ENCODE measurements around the gene SLC25A47. TPM values are rescaled to one million over a fixed set of nuclear protein-coding genes. Genes with fewer than 3 reads are reported as not detected.

SLC25A47 gene
- total and polyA plus RNA-seq, 3 donors from 2014 or later, result 0.37 to 0.87 (median 0.78) TPM

GRCh38 chr14:100325231-100325632, 2.1 kb downstream of the SLC25A47 start:
- H3K27me3 ChIP-seq, result no peaks in the 10 kb centered on the region
- WGBS, 2 donors, result 50 to 72% methylated on average over 15 to 17 of the region's 17 CpGs
- no peaks in the 10 kb centered on the region for H3K4me1 ChIP-seq
- H3K4me3 ChIP-seq, result no peak overlapping the region
- no peak for DNase-seq
- no peak overlapping the region for H3K27ac ChIP-seq
- no peak for TF ChIP-seq POLR2A (IDR thresholded peaks at IDR 0.05)
- TF ChIP-seq, protein P1, sequence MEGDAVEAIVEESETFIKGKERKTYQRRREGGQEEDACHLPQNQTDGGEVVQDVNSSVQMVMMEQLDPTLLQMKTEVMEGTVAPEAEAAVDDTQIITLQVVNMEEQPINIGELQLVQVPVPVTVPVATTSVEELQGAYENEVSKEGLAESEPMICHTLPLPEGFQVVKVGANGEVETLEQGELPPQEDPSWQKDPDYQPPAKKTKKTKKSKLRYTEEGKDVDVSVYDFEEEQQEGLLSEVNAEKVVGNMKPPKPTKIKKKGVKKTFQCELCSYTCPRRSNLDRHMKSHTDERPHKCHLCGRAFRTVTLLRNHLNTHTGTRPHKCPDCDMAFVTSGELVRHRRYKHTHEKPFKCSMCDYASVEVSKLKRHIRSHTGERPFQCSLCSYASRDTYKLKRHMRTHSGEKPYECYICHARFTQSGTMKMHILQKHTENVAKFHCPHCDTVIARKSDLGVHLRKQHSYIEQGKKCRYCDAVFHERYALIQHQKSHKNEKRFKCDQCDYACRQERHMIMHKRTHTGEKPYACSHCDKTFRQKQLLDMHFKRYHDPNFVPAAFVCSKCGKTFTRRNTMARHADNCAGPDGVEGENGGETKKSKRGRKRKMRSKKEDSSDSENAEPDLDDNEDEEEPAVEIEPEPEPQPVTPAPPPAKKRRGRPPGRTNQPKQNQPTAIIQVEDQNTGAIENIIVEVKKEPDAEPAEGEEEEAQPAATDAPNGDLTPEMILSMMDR (IDR thresholded peaks at IDR 0.05), result no peak
- no peaks in the 10 kb centered on the region for H3K9me3 ChIP-seq
- intact Hi-C loops (cut with DNase I; ENCODE audit: low total_unique reads), result no loop called here
- no peaks in the 10 kb centered on the region for H3K36me3 ChIP-seq (ENCODE audit: low read depth, missing control alignments)

DNA sequence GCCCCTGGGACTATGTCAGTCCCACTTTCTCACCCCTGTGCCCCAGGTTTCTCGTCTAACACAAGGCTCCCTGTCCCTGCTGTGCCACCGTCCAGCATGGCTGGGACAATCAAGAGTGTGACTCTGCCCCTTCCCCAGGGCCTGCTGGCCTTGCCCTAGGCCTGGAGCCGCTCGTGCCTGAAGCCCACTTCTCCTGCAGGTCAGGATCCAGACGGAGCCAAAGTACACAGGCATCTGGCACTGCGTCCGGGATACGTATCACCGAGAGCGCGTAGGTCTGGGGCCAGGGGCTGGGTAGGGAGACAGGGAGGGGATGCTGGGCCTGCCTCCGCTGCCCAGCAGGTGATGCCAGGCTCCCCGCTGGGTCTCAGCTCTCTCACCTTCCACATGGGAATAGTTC, 2.8 kb downstream of the SLC25A47 start:
- TF ChIP-seq, protein P1 (IDR thresholded peaks at IDR 0.05), result no peak
- TF ChIP-seq POLR2A (IDR thresholded peaks at IDR 0.05), result no peak
- Histone ChIP-seq H3K9me3 (no peaks in the 10 kb centered on the region), H3K4me3 (no peak overlapping the region), H3K27me3 (no peaks in the 10 kb centered on the region), H3K27ac (no peak overlapping the region), H3K4me1 (no peaks in the 10 kb centered on the region), H3K36me3 (ENCODE audit: low read depth, missing control alignments) (no peaks in the 10 kb centered on the region)
- 84 to 96% methylated on average over 9 to 13 of the region's 13 CpGs for WGBS, 2 donors
- DNase-seq, result no peak
- intact Hi-C loops (cut with DNase I; ENCODE audit: low total_unique reads), result no loop called here

- intact Hi-C loops (cut with DNase I; ENCODE audit: low total_unique reads), result no loop called here
- H3K27ac ChIP-seq, result no peak overlapping the region
- 95% methylated on average over 11 to 24 of the region's 24 CpGs for WGBS, 2 donors
Measured at GRCh38 chr14:100327128-100327527, 4.0 kb downstream of the SLC25A47 start.

GRCh38 chr14:100328495-100329163, 5.5 kb downstream of the SLC25A47 start:
- H3K4me1 ChIP-seq, result no peaks in the 10 kb centered on the region
- no peaks in the 10 kb centered on the region for H3K36me3 ChIP-seq (ENCODE audit: low read depth, missing control alignments)
- no peak overlapping the region for H3K27ac ChIP-seq
- intact Hi-C loops (cut with DNase I; ENCODE audit: low total_unique reads), result no loop called here
- H3K4me3 ChIP-seq, result no peak overlapping the region
- no peaks in the 10 kb centered on the region for H3K27me3 ChIP-seq
- TF ChIP-seq, protein P1 (IDR thresholded peaks at IDR 0.05), result no peak
- TF ChIP-seq POLR2A (IDR thresholded peaks at IDR 0.05), result no peak
- no peaks in the 10 kb centered on the region for H3K9me3 ChIP-seq
- 83 to 89% methylated on average over 14 to 29 of the region's 32 CpGs for WGBS, 2 donors
- DNase-seq, result no peak

More at GRCh38 chr14:100327128-100327527, 4.0 kb downstream of the SLC25A47 start:
- no peaks in the 10 kb centered on the region for H3K9me3 ChIP-seq
- TF ChIP-seq POLR2A (IDR thresholded peaks at IDR 0.05), result no peak
- TF ChIP-seq, protein P1 (IDR thresholded peaks at IDR 0.05), result no peak
- no peaks in the 10 kb centered on the region for H3K27me3 ChIP-seq
- H3K4me3 ChIP-seq, result no peak overlapping the region
- DNase-seq, result no peak
- H3K4me1 ChIP-seq, result no peaks in the 10 kb centered on the region
- no peaks in the 10 kb centered on the region for H3K36me3 ChIP-seq (ENCODE audit: low read depth, missing control alignments)
